Measurements from ENCODE around the gene MARCHF11. TPM values are rescaled to one million over a fixed set of nuclear protein-coding genes. Genes with fewer than 3 reads are reported as not detected.

MARCHF11 gene
- total and polyA plus RNA-seq, 2 of the 8 experiments (the other 6 are each of a cell fraction or from before 2014, with no cell fraction given) = 0.27 to 0.82 TPM

GRCh38 chr5:16120579-16120978, 59.0 kb downstream of the MARCHF11 start:
- Histone ChIP-seq H3K14ac (ENCODE audit: insufficient read length) (no peak overlapping the region), H3K9me3 (ENCODE audit: insufficient read depth in 2 of 2, low read depth in 1 of 2, low read length in 1 of 2) (peaks cover 7 to 13% of the 10 kb centered on the region in 2 experiments; a peak in 2 of 4 replicates), H2BK120ac (replicated peaks; ENCODE audit: low read depth, low read length) (no peak overlapping the region), H3K4me2 (ENCODE audit: insufficient read depth in 1 of 2, low read depth in 2 of 2, low read length in 2 of 2) (no peak overlapping the region), H3K27me3 (replicated peaks in 1 of 4; ENCODE audit: control insufficient read depth in 3 of 4, extremely low read depth in 1 of 4, insufficient read depth in 3 of 4, low read length in 3 of 4) (no peaks in the 10 kb centered on the region), H2BK15ac (ENCODE audit: low read length) (no peak overlapping the region), H2AK5ac (ENCODE audit: low read depth, low read length) (no peak overlapping the region), H3K4me3 (ENCODE audit: extremely low read depth in 1 of 4, insufficient read depth in 2 of 4, low read depth in 3 of 4, low read length in 4 of 4) (no peak overlapping the region), H3K27ac (ENCODE audit: low read depth, low read length) (no peak overlapping the region), H2BK20ac (ENCODE audit: low read length) (no peak overlapping the region), H3K4ac (replicated peaks; ENCODE audit: insufficient read length, low read depth, low read length) (no peak overlapping the region), H2BK5ac (ENCODE audit: low read depth, low read length) (no peak overlapping the region), H3K36me3 (ENCODE audit: control insufficient read depth in 2 of 4, insufficient read depth in 4 of 4, low read length in 3 of 4) (no peaks in the 10 kb centered on the region), H3K56ac (replicated peaks; ENCODE audit: insufficient read length, low read depth, low read length) (no peak overlapping the region), H3K18ac (ENCODE audit: extremely low read depth, low read length) (no peak overlapping the region), H4K8ac (ENCODE audit: extremely low read depth, insufficient read depth, low read length) (no peak overlapping the region), H3K79me2 (ENCODE audit: control insufficient read depth in 1 of 2, insufficient read depth in 2 of 2, low read length in 2 of 2) (no peaks in the 10 kb centered on the region), H4K91ac (replicated peaks; ENCODE audit: insufficient read length, low read length) (no peak overlapping the region), H2BK12ac (ENCODE audit: low read depth, low read length) (no peak overlapping the region), H4K20me1 (replicated peaks in 1 of 2; ENCODE audit: control insufficient read depth in 1 of 2, insufficient read depth in 2 of 2, low read length in 2 of 2) (no peaks in the 10 kb centered on the region), H4K5ac (ENCODE audit: insufficient read length, low read depth, low read length) (no peak overlapping the region), H3K23ac (ENCODE audit: insufficient read length) (no peak overlapping the region), H3K79me1 (ENCODE audit: low read depth, low read length) (no peaks in the 10 kb centered on the region), H3K9ac (replicated peaks in 1 of 4; ENCODE audit: extremely low read depth in 1 of 4, low read depth in 3 of 4, low read length in 3 of 4) (no peak overlapping the region), H2AFZ (ENCODE audit: low read length) (no peak overlapping the region), H3K4me1 (replicated peaks in 1 of 4; ENCODE audit: control insufficient read depth in 3 of 4, insufficient read depth in 4 of 4, low read length in 3 of 4) (no peaks in the 10 kb centered on the region), H3K23me2 (ENCODE audit: low read depth, low read length) (no peaks in the 10 kb centered on the region)
- DNase-seq (ENCODE audit: low read depth in 1 of 2, low spot score in 2 of 2) (no peak), FAIRE-seq (no peak)
- POLR2A ChIA-PET (ENCODE audit: partially characterized antibody) = no interaction called here
- WGBS, 2 experiments (ENCODE audit: extremely low coverage in 1 of 2, insufficient coverage in 1 of 2, insufficient read length in 1 of 2, insufficient replicate concordance in 2 of 2, low coverage in 1 of 2, low lambda C conversion rate in 2 of 2, missing lambda C conversion rate in 1 of 2) = 96% methylated on average over 3 of the region's 3 CpGs; no CpG with 5 or more reads in 1 of the 2 experiments
- CTCF ChIA-PET (ENCODE audit: partially characterized antibody) = no interaction called here
- TF ChIP-seq GABPA (IDR thresholded peaks at IDR 0.05; ENCODE audit: borderline replicate concordance, insufficient read depth, low read length) = no peak
- no peak for TF ChIP-seq CTCF (IDR thresholded peaks at IDR 0.05; ENCODE audit: control extremely low read depth in 1 of 3, insufficient read depth in 1 of 3, low read depth in 1 of 3, low read length in 3 of 3)
- TF ChIP-seq EP300 (IDR thresholded peaks at IDR 0.05; ENCODE audit: borderline replicate concordance in 1 of 2, low read depth in 2 of 2, low read length in 2 of 2) = no peak
- TF ChIP-seq GTF2F1 (IDR thresholded peaks at IDR 0.05; ENCODE audit: borderline replicate concordance, low read depth, low read length) = no peak
- no peak for TF ChIP-seq SUZ12 (IDR thresholded peaks at IDR 0.05; ENCODE audit: low read length)
- no peak for TF ChIP-seq KDM1A (IDR thresholded peaks at IDR 0.05; ENCODE audit: borderline replicate concordance, low read length)

Measured in H1 (cell line).